GM19395 (cell line): ENCODE measurements around the gene SMAD6.

ENCODE experiments used
- ATAC-seq: cut with Tn5 transposase; IDR thresholded peaks from one replicate; pipeline ENCODE4 v1.9.1; 2021; ENCODE audit warnings: mild to moderate bottlenecking, moderate library complexity; ENCODE audit not compliant: unreplicated experiment

The SMAD6 gene

GRCh38 chr15:66788024-66788423 is 86.0 kb downstream of the SMAD6 start:
- no peak for ATAC-seq

- ATAC-seq: no peak
These were observed 87.3 kb downstream of the SMAD6 start for GRCh38 chr15:66789029-66790025.

DNA sequence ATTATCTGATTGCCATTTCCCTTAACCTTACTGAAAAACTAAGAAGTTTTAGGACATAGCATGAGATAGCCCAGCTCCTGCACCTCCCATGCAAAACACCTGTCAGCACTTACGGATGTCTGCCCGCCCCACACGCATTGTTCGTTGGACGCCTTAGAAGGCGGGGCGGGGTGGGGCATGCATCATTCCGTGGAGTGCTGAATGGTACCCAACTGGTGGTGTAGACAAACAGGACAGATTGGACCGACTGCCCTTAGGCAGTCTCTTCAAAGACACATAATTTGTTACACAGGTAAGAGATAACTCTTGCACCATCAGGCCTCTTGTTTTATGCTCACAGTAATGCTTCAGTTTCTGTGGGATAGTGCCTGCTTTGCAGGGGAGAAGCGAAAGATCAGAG is 93.8 kb downstream of the SMAD6 start:
- ATAC-seq: no peak

- no peak for ATAC-seq
These were observed 94.3 kb downstream of the SMAD6 start for GRCh38 chr15:66796343-66796742.

DNA sequence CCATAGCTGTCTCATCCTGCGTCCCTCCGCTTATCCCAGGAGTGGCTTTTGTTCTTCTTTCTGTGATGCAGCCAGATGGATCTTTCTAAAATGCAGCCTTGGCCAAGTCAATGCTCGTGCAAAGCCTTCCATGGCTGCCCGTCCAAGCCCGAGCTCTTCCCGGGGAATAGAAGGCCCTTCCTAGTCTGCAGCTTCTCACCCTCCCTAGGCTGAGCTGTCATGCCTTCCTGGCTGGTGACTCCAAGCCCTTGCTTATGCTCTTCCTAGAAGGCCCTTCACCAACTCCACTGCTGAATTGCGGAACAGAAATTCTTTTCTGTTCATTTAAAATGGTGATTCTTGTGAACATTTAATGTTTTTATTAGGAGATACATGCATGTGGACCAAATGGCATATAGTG is 95.9 kb downstream of the SMAD6 start:
- no peak for ATAC-seq

GRCh38 chr15:66798426-66799061 is 96.5 kb downstream of the SMAD6 start:
- no peak for ATAC-seq

DNA sequence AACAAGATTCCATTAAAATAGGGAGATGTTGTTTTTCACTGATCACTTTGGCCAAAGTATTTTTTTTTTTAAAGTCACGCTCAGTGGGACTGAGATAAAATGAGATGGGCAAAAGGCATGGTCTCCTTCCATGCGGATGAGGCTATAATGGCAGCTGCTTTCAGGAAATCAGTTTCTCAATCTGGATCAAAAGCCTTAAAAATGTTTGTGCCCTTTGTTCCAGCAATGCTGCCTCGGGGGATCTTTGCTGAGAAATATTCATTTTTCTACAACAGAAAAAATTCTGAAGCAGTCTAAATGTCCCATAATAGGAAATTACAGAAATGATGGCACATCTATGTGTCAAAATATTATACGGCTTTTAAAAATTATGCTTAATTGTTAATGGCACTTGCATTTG is 97.2 kb downstream of the SMAD6 start:
- no peak for ATAC-seq

GRCh38 chr15:66800584-66801235 is 98.7 kb downstream of the SMAD6 start:
- no peak for ATAC-seq

DNA sequence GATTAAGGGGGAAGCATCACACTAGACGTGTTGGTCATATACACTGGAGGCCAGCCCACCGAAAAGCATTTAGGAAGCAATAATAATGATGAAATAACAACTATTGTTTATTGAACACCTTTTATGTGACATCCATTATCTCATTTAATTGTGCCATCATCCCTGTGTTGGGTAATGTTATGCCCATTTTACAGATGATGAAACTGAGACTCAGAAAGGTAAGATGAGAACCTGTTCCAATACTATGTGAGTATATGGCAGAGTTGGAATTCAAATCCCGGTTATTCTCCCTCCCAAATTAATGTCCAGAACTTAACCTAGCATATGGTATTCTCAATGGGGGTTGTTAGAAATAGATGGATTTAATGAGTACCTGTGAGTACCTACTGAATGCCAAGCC is 99.2 kb downstream of the SMAD6 start:
- ATAC-seq: no peak

GRCh38 chr15:66802025-66803001 is 100.3 kb downstream of the SMAD6 start:
- no peak for ATAC-seq

- no peak for ATAC-seq
These were observed 101.2 kb downstream of the SMAD6 start for GRCh38 chr15:66803182-66803729.

DNA sequence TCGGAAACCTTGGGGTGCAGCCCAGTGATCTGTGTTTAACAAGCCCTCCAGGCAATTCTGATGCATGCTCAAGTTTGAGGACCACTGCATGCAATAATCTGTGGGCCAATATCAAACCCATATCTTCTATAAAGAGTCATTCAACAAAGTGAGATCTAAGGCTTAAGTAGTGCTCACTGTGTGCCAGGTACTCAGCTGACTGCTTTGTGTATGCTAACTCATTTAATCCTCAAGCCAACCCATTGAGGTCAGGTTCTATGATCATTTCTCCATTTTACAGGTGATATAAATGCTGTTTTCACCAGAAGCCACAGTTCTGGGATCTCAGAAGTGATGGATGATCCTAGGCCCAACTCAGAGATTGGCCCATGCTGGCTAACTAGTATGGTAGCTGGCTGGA is 101.7 kb downstream of the SMAD6 start:
- no peak for ATAC-seq

- no peak for ATAC-seq
These were observed 103.3 kb downstream of the SMAD6 start for GRCh38 chr15:66805202-66805885.

DNA sequence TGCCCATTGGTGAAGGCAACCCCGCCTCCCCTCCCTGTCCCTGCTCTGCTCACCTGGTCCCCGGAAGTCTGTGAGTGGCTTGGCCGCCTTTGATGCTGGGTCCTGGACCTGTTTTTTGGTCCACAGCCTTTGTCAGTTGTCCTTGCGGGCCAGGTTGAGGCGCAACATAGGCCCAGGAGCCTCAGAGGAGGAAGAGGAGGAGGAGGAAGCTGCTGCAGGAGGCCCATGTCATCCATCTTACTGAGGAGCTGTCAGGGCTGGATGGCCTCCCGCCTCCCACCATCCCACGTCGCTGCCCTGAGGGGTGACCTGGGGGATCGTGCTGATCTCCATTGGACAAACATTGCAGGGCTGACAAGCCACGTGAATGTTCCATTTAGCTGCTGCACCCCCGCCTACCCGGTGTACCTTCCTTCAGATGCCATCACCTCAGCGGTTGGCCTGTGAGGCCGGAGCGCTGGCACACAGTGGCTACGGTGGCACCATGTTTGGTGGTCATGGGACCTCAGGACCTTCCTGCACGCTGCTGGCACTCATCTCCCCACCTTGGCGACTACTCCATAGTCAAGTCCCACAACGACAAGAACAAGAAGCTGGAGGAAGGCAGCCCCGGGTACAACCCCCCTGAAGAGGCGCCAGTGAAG is 106.3 kb downstream of the SMAD6 start:
- ATAC-seq: no peak

- ATAC-seq: no peak
These were observed 107.6 kb downstream of the SMAD6 start for GRCh38 chr15:66809664-66810063.

DNA sequence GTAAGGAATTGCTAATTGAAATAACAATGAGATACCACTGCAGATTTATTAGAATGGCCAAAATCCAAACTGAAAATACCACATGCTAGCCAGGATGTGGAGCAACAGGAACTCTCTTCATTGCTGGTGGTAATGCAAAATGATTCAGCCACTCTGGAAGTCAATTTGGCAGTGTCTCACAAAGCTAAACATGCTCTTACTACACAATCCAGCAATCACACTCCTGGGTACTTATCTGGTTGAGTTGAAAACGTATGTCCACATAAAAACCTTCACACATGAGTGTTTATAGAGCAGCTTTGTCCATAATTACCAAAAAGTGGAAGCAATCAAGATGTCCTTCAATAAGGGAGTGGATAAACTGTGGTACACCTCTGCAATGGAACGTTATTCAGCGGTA is 113.3 kb downstream of the SMAD6 start:
- ATAC-seq: no peak

DNA sequence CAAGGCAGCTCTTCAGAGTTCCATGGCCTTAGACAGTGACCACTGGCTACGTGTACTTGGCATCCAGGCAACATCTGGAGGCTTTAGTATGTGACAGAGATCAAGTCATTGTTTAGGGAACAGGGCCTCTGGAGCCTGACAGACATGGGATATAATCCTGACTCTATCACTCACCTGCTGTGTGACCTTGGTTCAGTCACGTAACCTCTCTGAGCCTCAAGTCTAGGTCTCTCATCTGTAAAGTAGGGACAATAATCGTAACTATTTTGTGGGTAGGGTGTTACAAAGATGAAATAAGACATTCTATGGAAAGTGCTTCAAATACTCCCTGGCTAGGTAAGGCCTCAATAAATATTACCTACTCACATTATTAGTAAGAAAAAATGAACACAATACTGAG is 114.2 kb downstream of the SMAD6 start:
- ATAC-seq: no peak

GRCh38 chr15:66819084-66819483 is 117.0 kb downstream of the SMAD6 start:
- no peak for ATAC-seq

DNA sequence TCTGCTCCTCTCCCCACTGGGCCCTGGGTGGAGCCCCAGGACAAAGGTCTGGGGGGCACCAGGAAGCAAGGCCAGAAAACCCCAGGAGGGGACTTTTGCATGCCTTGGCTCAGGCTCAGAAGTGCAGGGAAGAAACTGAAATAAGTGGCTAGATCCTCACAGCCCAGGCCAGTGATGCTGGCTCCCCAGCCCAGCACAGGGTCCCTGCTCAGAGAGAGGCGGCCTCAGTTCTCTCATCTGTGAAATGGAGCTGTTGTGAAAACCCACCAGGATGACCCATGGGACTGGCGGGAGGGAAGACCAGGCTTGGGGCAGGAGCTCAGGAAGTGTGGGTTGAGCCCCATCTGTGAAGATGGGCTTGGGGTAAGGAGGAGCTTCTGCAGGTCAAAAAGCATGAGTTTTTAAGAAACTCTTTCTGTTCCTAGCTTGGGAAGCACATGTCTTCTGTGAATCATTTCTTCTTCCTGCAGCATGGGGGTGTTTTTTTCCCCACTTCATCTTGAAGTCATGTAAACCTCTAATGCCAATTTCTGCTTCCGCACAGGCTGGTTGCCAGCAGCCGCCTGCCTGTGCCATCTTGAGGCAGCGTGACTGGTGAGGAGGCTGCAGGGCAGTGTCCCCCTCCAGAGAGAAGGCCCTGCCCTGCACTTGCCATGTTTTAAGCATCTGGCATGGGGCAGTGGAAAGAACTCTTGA is 118.6 kb downstream of the SMAD6 start:
- ATAC-seq: no peak
